ENCODE measurements around the gene RABGAP1L.

DNA sequence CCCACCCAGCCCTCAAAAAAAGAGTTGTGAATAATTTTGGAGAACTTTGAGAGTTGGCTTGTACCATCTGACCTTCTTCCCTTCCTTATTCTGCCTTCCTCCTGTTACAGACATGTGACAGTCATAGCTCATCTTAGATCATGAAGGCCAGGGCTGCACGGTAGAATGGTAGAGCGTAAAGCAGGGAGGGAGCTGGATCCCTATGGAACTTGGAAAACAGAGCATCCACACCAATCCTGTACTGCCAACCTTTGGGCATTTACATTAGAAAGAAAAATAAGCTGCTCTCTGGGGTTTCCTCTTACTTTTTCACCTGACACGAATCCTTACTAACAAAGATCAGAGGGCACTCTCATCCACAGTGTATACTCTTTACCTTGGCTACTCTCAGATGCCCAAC, 409.9 kb downstream of the RABGAP1L start:
- no peak for TF ChIP-seq TAF1 (IDR thresholded peaks at IDR 0.05; ENCODE audit: borderline replicate concordance, low read depth, low read length)
- no peak for TF ChIP-seq POLR2AphosphoS5 (IDR thresholded peaks at IDR 0.05; ENCODE audit: low read depth, low read length)
- no peak for TF ChIP-seq POLR2A (IDR thresholded peaks at IDR 0.05; ENCODE audit: low read depth, low read length)

Measured in GM12892 (cell line).